NCI-H2196 treated with DMSO at 0.1 percent for 48 hours (cell line): ENCODE measurements around the gene STAG1.
"Not testable (repeated sequence)": the region's sequence is repeated elsewhere in the genome, so short reads cannot be mapped to it uniquely, and the experiment has no call there.

Source experiments
- DNase-seq: peaks from one replicate; lab custom pipeline; 2025; ENCODE audit not compliant: unreplicated experiment; lab: John Stamatoyannopoulos, UW

Gene STAG1

GRCh38 chr3:136749091-136749490, 3.1 kb downstream of the STAG1 start:
- DNase-seq, result no peak

- no peak for DNase-seq
Observed at GRCh38 chr3:136745916-136746315, 6.3 kb downstream of the STAG1 start.

- DNase-seq, result no peak
Observed at GRCh38 chr3:136741063-136741462, 11.1 kb downstream of the STAG1 start.

- no peak for DNase-seq
Observed at GRCh38 chr3:136740351-136740958, 11.7 kb downstream of the STAG1 start.

GRCh38 chr3:136736950-136737349, 15.2 kb downstream of the STAG1 start:
- DNase-seq, result not testable (repeated sequence)

- DNase-seq, result no peak
Observed at GRCh38 chr3:136735103-136735502, 17.1 kb downstream of the STAG1 start.

- DNase-seq, result no peak
Observed at GRCh38 chr3:136734382-136735070, 17.7 kb downstream of the STAG1 start.

- no peak for DNase-seq
Observed at GRCh38 chr3:136733317-136733833, 18.8 kb downstream of the STAG1 start.

- no peak for DNase-seq
Observed at GRCh38 chr3:136731274-136731884, 20.8 kb downstream of the STAG1 start.

GRCh38 chr3:136730595-136731273, 21.4 kb downstream of the STAG1 start:
- DNase-seq, result no peak

GRCh38 chr3:136728918-136729317, 23.3 kb downstream of the STAG1 start:
- DNase-seq, result no peak

- no peak for DNase-seq
Observed at GRCh38 chr3:136728473-136728872, 23.7 kb downstream of the STAG1 start.

GRCh38 chr3:136725468-136725867, 26.7 kb downstream of the STAG1 start:
- no peak for DNase-seq

- not testable (repeated sequence) for DNase-seq
Observed at GRCh38 chr3:136722916-136723315, 29.3 kb downstream of the STAG1 start.

GRCh38 chr3:136722399-136722798, 29.8 kb downstream of the STAG1 start:
- DNase-seq, result not testable (repeated sequence)

- DNase-seq, result no peak
Observed at GRCh38 chr3:136720091-136720490, 32.1 kb downstream of the STAG1 start.

- DNase-seq, result no peak
Observed at GRCh38 chr3:136716629-136717028, 35.5 kb downstream of the STAG1 start.

GRCh38 chr3:136714020-136714419, 38.2 kb downstream of the STAG1 start:
- no peak for DNase-seq

GRCh38 chr3:136712941-136713340, 39.2 kb downstream of the STAG1 start:
- no peak for DNase-seq

GRCh38 chr3:136711888-136712287, 40.3 kb downstream of the STAG1 start:
- DNase-seq, result not testable (repeated sequence)

GRCh38 chr3:136711277-136711676, 40.9 kb downstream of the STAG1 start:
- no peak for DNase-seq

- DNase-seq, result not testable (repeated sequence)
Observed at GRCh38 chr3:136709775-136710174, 42.4 kb downstream of the STAG1 start.
